NCI-H2196 treated with DMSO at 0.1 percent for 48 hours (cell line): ENCODE results near the gene KCTD13.
"Not testable (repeated sequence)": the region's sequence is repeated elsewhere in the genome, so short reads cannot be mapped to it uniquely, and the experiment has no call there.

Experiments used
- DNase-seq: peaks from one replicate; lab custom pipeline; 2025; ENCODE audit not compliant: unreplicated experiment; lab: John Stamatoyannopoulos, UW

KCTD13 gene

DNA sequence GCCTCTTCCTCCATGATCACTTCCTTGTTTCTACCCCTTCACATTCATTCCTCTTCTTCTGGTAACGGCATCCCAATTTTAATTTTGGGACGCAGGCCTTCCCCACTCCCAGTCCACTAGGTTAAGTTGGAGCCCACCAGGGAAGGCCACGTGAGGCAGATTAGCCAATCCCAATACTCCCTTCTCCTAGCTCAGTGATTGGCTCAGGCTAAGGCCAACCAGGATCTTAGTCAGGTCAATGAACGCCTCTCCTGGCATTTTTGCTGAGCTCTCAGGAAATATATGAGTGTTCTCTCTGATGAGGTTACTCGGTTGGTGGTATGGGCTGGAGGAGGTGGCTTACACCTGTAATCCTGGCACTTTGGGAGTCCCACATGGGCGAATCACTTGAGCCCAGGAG is 42.0 kb downstream of the KCTD13 start:
- no peak for DNase-seq

GRCh38 chr16:29881050-29881449 is 45.0 kb downstream of the KCTD13 start:
- no peak for DNase-seq

DNA sequence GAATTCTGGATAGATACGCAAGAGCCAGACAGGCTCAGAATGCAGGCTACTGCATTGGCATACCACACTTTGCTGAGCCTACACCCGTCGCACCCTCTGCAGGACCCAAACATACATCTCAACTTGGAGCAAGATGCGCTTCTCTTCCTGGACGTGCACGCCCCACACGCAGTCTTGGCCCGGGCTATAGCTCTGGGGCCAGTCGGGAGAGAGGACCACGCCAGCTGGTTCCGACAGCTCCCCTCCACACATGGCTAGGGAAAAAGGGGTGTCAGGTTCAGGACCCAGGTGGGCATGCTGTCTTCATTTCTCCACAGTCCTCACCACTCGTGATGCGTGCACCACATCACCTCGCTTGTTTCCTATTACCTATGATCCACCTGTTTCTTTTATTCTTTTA is 47.9 kb downstream of the KCTD13 start:
- DNase-seq, result no peak

GRCh38 chr16:29877266-29877961 is 48.6 kb downstream of the KCTD13 start:
- peak; percentile 32 for DNase-seq

DNA sequence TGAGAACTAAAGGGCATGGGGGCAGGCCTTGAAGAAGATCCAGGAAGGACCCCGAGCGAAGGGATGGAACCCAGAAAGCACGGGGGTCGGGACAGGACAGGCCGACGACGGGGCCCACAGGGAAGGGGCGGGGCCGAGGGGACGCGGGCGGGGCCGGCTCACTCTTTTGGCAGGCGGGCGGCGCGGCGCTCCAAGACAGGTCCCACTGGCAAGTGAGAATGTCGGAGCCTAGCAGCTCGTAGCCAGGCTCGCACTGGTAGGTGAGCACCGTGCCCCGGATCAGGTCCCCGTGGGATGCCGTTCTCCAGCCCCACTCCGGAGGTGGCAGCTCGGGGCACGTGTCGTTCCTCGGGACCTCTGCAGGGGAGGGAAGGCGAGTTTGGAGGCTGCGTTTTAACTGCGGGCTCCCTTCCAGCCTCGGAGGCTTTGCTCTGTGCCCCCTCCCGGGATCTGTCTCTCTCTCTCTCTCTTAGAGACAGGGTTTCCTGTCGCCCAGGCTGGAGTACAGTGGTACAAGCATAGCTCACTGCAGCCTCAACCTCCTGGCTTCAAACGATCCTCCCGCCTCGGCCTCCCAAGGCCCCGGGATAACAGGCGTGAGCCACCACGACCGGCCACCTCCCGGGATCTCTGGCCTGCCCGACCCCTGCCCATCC is 49.3 kb downstream of the KCTD13 start:
- DNase-seq, result no peak

- no peak for DNase-seq
Observed at GRCh38 chr16:29876217-29876593, 49.8 kb downstream of the KCTD13 start.

- DNase-seq, result no peak
Observed at GRCh38 chr16:29875206-29875605, 50.8 kb downstream of the KCTD13 start.

- DNase-seq, result no peak
Observed at GRCh38 chr16:29873319-29873718, 52.7 kb downstream of the KCTD13 start.

DNA sequence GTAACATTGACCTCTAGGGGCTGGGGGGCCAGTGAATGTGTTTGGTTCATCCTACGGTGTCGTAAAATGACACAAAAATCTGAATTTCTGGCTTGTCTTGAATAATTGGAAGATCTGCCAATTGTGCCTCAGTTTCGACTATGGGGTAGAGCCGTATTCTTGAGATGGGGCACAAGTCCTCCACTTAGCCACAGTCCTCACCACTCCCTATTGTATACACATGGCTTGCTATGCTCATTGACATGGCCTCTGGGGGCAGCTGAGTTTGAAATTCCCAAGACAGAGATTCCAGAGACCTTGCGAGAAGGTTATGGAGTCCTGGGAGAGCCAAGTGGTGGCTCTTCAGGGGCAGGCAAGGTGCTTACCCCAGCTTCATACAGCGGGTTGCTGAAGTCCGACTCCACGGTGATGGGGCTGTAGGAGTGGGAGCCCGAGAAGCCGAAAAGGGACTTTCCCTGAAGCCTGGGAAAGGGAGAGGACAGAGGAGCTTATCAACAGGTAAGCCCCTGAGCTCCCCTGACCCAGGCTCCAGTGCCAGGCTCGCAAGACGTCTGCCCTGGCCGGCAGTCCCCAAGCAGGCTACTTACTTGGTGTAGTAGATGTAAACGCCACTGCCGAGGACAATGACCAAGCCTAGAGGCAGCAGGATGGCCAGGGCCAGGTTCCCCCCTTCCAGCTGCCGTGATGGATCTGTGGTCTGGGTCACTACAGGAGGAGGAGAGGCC is 54.0 kb downstream of the KCTD13 start:
- no peak for DNase-seq

GRCh38 chr16:29869067-29869466 is 57.0 kb downstream of the KCTD13 start:
- not testable (repeated sequence) for DNase-seq

GRCh38 chr16:29868396-29869009 is 57.5 kb downstream of the KCTD13 start:
- DNase-seq, result no peak

DNA sequence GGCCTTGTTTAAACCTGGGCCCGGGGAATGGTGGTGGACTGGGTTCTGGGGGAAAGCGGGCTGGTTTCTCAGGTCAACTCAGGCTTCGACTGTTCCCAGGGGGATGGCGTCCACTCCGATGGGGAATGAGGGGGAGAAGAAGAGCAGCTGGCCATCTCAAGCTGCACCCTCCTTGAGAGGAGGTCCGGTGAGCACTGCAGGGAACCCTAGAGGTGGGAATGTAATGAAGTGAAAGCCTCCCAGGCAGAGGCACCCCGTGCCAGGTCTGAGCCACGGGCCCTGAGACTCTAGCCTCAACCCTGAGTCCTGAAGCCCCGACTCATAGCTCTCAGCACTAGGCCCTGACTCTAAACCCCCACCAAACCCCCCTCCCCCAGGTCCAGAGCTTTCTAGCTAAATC is 61.8 kb downstream of the KCTD13 start:
- no peak for DNase-seq

GRCh38 chr16:29863669-29863984 is 62.4 kb downstream of the KCTD13 start:
- no peak for DNase-seq

- DNase-seq, result peak; percentile 93
Observed at GRCh38 chr16:29862884-29863668, 63.0 kb downstream of the KCTD13 start, which contains the start of gene CDIPT. CDIPT (minus strand) TSS chr16:29863226; CDS start chr16:29862857, 369 bp downstream.

DNA sequence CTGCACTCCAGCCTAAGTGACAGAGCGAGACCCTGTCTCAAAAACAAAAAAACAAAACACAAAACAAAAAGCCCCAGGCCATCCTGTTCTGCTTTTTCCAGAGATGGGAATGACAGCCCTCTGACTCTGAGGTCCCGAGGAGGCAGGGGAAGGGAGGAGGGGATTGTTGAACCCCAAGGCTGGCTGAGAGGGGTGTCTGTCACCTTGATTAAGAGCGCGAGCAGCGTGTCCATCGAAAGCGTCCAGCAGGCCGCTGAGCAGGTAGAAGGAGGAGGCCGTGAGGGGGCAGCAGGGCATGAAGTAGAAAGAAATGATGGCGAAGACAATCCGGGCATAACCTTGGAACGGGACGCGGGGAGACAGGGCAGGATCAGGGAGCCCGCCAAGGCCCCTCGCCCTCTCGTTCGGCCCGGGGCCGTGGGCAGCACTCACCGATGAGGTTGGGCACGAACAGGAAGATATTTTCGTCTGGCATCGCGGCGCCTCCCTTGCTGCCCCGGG is 63.6 kb downstream of the KCTD13 start:
- no peak for DNase-seq

DNA sequence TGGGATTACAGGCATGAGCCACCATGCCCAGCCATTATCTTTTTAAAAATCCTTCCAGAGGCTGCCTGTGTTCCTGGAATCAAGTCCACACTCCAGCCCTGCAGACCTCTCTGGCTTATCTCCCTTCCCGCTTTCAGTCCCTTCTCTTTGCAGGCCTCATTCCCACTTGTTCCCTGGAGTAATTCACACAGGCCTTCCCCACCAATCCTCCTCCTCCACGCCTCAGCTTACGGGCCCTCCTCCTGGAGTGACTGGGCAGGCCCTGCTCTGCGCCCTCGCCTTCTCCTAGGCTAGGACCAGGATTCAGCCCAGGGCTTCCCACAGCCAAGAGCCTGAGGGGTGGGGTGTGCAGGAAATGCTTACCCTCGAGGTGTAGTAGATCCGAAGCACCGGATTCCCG is 65.8 kb downstream of the KCTD13 start:
- DNase-seq, result no peak

- no peak for DNase-seq
Observed at GRCh38 chr16:29858974-29859373, 67.1 kb downstream of the KCTD13 start.

DNA sequence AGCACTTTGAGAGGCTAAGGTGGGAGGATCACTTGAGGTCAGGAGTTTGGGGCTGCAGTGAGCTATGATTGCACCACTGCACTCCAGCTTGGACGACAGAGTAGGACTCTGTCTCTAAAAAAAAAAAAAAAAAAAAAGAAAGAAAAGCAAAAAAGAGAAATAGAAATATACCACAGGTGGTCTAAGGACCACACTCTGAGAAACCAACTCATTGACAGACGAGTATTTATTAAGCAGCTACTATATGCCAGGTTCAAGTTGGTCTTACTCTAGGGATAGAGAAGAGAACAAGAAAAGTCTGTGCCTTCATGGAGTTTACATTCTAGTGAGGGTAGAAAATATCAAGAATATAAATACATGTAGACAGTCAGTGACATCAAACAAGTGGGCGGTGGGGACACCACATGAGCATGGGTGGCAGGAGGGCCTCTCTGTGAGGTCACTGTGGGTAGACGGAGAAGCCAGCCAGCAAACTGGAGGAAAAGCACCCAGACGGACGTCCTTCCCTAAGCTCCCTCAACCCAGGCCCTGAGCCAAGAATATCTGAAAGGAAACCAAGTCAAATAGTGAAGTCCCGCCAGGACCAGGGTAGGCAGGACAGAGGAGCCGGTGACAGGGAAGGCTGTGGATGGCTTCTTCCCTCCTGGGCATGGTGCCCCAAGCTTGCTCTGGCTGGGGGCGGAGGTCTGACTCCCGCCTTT is 67.7 kb downstream of the KCTD13 start:
- no peak for DNase-seq

DNA sequence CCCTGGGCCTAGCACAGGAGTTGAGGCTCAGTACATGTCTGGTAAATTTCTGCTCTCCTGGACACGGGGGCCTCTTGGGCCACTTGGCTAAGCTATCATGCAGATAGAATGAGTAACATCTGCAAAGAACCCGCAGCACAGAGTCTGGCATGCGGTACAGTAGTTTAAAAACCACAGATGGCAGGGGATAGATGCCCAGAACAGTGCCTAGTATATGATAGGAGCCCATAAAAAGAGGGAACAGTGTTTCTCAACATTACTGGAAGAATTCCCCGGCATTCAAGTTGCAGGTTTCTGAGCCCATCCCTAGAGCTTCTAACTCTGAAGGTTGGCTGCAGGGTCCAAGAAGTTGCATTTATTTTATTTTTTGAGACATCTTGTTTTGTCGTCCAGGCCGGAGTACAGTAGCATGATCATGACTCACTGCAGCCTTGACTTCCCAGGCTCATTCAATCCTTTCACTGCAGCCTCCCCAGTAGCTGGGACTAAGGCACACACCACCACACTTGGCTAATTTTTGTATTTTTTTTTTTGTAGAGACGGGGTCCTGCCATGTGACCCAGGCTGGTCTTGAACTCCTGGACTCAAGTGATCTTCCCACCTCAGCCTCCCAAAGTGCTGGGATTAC is 68.8 kb downstream of the KCTD13 start:
- no peak for DNase-seq
